HCT116 (cell line): ENCODE results near the gene HIVEP3. TPM values are rescaled to one million over a fixed set of nuclear protein-coding genes. Genes with fewer than 3 reads are reported as not detected.

Source experiments
- ATAC-seq: fragments of 200-7000 bp; cut with Tn5 transposase; 2 replicates; pipeline ENCODE4 v1.9.1; 2020; ENCODE audit warnings: mild to moderate bottlenecking, moderate library complexity
- BruUV-seq: library from RNA; stranded (reverse); fragments of 400-500 nt; replicated peaks from 2 replicates; lab custom pipeline; 2021; lab: Mats Ljungman, UMichigan
- CTCF ChIA-PET: fragments of 300-600 bp; sonication (Branson Sonifier 250); formaldehyde crosslinking; loops from one replicate; lab custom pipeline; 2021; ENCODE audit warnings: antibody characterized with exemption; lab: Charles Lee
- POLR2A ChIA-PET: fragments of 300-600, 350-600 bp; sonication (Branson Sonifier 250); formaldehyde crosslinking; loops from one replicate; lab custom pipeline; 2021; ENCODE audit warnings: antibody characterized with exemption; lab: Charles Lee
- RAD21 ChIA-PET, 2 experiments: fragments of 300-600 bp; sonication (Branson Sonifier 250); formaldehyde crosslinking; loops; one replicate each; lab custom pipeline; 2023; ENCODE audit warnings: low total read pairs in 2 of 2; ENCODE audit not compliant: uncharacterized antibody in 2 of 2, unreplicated experiment in 2 of 2, low non-redundant PET in 1 of 2; lab: Charles Lee
- DNase-seq: peaks from one replicate; pipeline ENCODE4 v3.0.0-alpha.2; 2010; ENCODE audit warnings: low read depth, low spot score
- H2AFZ ChIP-seq: fragments of 200-600 bp; shearing (Covaris generic), sonication (generic); 2 replicates; pipeline ENCODE4 v1.6.1; 2017; ENCODE audit warnings: low read depth, mixed run types, mixed read lengths, antibody characterized with exemption, low read length; ENCODE audit not compliant: poor library complexity, severe bottlenecking
- H3K27ac ChIP-seq: 2 replicates; pipeline ENCODE4 v1.5.1; 2012; ENCODE audit warnings: low read depth, low read length
- H3K27me3 ChIP-seq: fragments of 200-600 bp; sonication (generic); 2 replicates; pipeline ENCODE4 v1.6.1; 2016; ENCODE audit warnings: mixed run types, low read length, mixed read lengths; ENCODE audit not compliant: insufficient read depth
- H3K36me3 ChIP-seq, 2 experiments: fragments of 200-500 bp in 1 of 2; fragments of 200-600 bp in 1 of 2; sonication (Bioruptor generic) in 1 of 2; sonication (generic) in 1 of 2; 2 replicates each; pipeline versions ENCODE4 v1.5.1 to v1.6.1; 2014 to 2016; ENCODE audit warnings: low read length in 2 of 2, inconsistent platforms in 1 of 2, mixed read lengths in 1 of 2, mixed run types in 1 of 2; ENCODE audit not compliant: insufficient read depth in 2 of 2, control insufficient read depth in 1 of 2
- H3K4me1 ChIP-seq, 2 experiments: fragments of 200-600 bp in 1 of 2; sonication (generic) in 1 of 2; 2 replicates each; pipeline versions ENCODE4 v1.5.1 to v1.6.1; 2012 to 2017; ENCODE audit warnings: low read length in 2 of 2, inconsistent platforms in 1 of 2, mild to moderate bottlenecking in 1 of 2, mixed read lengths in 1 of 2, mixed run types in 1 of 2, moderate library complexity in 1 of 2; ENCODE audit not compliant: insufficient read depth in 2 of 2, control insufficient read depth in 1 of 2
- H3K4me2 ChIP-seq: fragments of 200-600 bp; sonication (generic); 2 replicates; pipeline ENCODE4 v1.6.1; 2017; ENCODE audit warnings: mixed run types, low read length, mixed read lengths
- H3K4me3 ChIP-seq, 2 experiments: fragments of 200-600 bp in 1 of 2; sonication (generic) in 1 of 2; replicated peaks in 1 of 2; 2 replicates each; pipeline ENCODE4 v1.5.1; 2011 to 2016; ENCODE audit warnings: low read length in 2 of 2, control low read depth in 1 of 2, low read depth in 1 of 2, mild to moderate bottlenecking in 1 of 2, mixed read lengths in 1 of 2, mixed run types in 1 of 2
- H3K79me2 ChIP-seq: fragments of 200-600 bp; sonication (generic); 2 replicates; pipeline ENCODE4 v1.6.1; 2017; ENCODE audit warnings: mild to moderate bottlenecking, mixed run types, low read length, moderate library complexity, mixed read lengths; ENCODE audit not compliant: insufficient read depth
- H3K9ac ChIP-seq: fragments of 200-600 bp; sonication (generic); 2 replicates; pipeline ENCODE4 v1.6.1; 2016; ENCODE audit warnings: low read length, mixed read lengths
- H3K9me2 ChIP-seq: fragments of 200-600 bp; sonication (generic), shearing (Covaris generic); 2 replicates; pipeline ENCODE4 v1.6.1; 2017; ENCODE audit warnings: mixed run types, mild to moderate bottlenecking, moderate library complexity; ENCODE audit not compliant: insufficient read depth
- H3K9me3 ChIP-seq, 2 experiments: fragments of 200-500 bp in 1 of 2; fragments of 200-600 bp in 1 of 2; sonication (Bioruptor generic) in 1 of 2; sonication (generic) in 1 of 2; 2 replicates each; pipeline ENCODE4 v1.6.1; 2014 to 2017; ENCODE audit warnings: low read length in 2 of 2, mixed read lengths in 2 of 2, inconsistent platforms in 1 of 2, low read depth in 1 of 2, mild to moderate bottlenecking in 1 of 2, mixed run types in 1 of 2, moderate library complexity in 1 of 2; ENCODE audit not compliant: control insufficient read depth in 1 of 2, insufficient read depth in 1 of 2
- H4K20me1 ChIP-seq: fragments of 200-600 bp; sonication (generic), shearing (Covaris generic); 2 replicates; pipeline ENCODE4 v1.6.1; 2017; ENCODE audit warnings: mixed run types, mild to moderate bottlenecking, moderate library complexity; ENCODE audit not compliant: insufficient read depth
- ATF3 ChIP-seq: IDR thresholded peaks from 2 replicates; pipeline ENCODE4 v1.6.1; 2012
- CBX3 ChIP-seq: IDR thresholded peaks from 2 replicates; pipeline ENCODE4 v1.6.1; 2012; ENCODE audit warnings: low read depth
- CEBPB ChIP-seq: IDR thresholded peaks from 2 replicates; pipeline ENCODE4 v1.6.1; 2012; ENCODE audit warnings: low read depth
- EGR1 ChIP-seq: IDR thresholded peaks from 2 replicates; pipeline ENCODE4 v1.6.1; 2012; ENCODE audit warnings: low read depth
- EZH2 ChIP-seq: fragments of 200-600 bp; sonication (generic); IDR thresholded peaks from 2 replicates; pipeline ENCODE4 v1.6.1; 2017; ENCODE audit warnings: antibody characterized with exemption, mixed run types
- EZH2phosphoT487 ChIP-seq: fragments of 200-600 bp; IDR thresholded peaks from 2 replicates; pipeline ENCODE4 v1.6.1; 2018; ENCODE audit warnings: antibody characterized with exemption, borderline replicate concordance
- FOSL1 ChIP-seq: IDR thresholded peaks from 2 replicates; pipeline ENCODE4 v1.6.1; 2012; ENCODE audit warnings: low read depth
- TCF7L2 ChIP-seq: IDR thresholded peaks from 2 replicates; pipeline ENCODE4 v1.7.0; 2011; ENCODE audit warnings: borderline replicate concordance, inconsistent platforms; ENCODE audit not compliant: insufficient read depth, insufficient read length; ENCODE audit errors: extremely low read depth
- ZBTB33 ChIP-seq: IDR thresholded peaks from 2 replicates; pipeline ENCODE4 v1.6.1; 2011; ENCODE audit warnings: mild to moderate bottlenecking, low read length, moderate library complexity; ENCODE audit not compliant: insufficient replicate concordance; ENCODE audit errors: extremely low read depth
- ZFX ChIP-seq: fragments of 450-650 bp; IDR thresholded peaks from 2 replicates; pipeline ENCODE4 v1.6.1; 2017
- ZNF274 ChIP-seq: fragments of 200-500 bp; sonication (Bioruptor generic); IDR thresholded peaks from 2 replicates; pipeline ENCODE4 v1.6.1; 2014; ENCODE audit warnings: mild to moderate bottlenecking, low read depth, low read length, inconsistent platforms
- intact Hi-C: fragments of 100-400 bp; cut with micrococcal nuclease; formaldehyde crosslinking; loops from 2 replicates; pipeline ENCODE4 v1.10.0; 2022
- total RNA-seq: library from RNA; stranded (reverse); gene quantifications from one replicate; pipeline ENCODE4 v1.2.1, GENCODE V29; 2021; ENCODE audit not compliant: unreplicated experiment

The HIVEP3 gene
- total RNA-seq, 1 experiment from 2014 or later: 7.1 TPM

GRCh38 chr1:41649396-41650027 is 269.2 kb downstream of the HIVEP3 start (continued):
- TF ChIP-seq ZBTB33 (no peak), CBX3 (no peak), ATF3 (no peak), EZH2 (no peak), EGR1 (no peak), EZH2phosphoT487 (no peak), FOSL1 (no peak), TCF7L2 (no peak), ZFX (no peak), ZNF274 (no peak), CEBPB (no peak)

GRCh38 chr1:41648844-41649243 is 269.9 kb downstream of the HIVEP3 start:
- no peak for TF ChIP-seq CEBPB
- TF ChIP-seq EGR1: no peak
- TF ChIP-seq EZH2phosphoT487: no peak
- Histone ChIP-seq H3K4me2 (no peak overlapping the region), H4K20me1 (no peaks in the 10 kb centered on the region), H2AFZ (no peak overlapping the region), H3K9ac (no peak overlapping the region), H3K4me3 (no peak overlapping the region), H3K9me3 (no peaks in the 10 kb centered on the region), H3K27me3 (no peaks in the 10 kb centered on the region), H3K4me1 (peaks cover 13 to 14% of the 10 kb centered on the region in 2 experiments; a peak in 3 of 4 replicates), H3K36me3 (no peaks in the 10 kb centered on the region), H3K9me2 (no peaks in the 10 kb centered on the region), H3K27ac (no peak overlapping the region), H3K79me2 (no peaks in the 10 kb centered on the region)
- intact Hi-C loops: no loop called here
- CTCF ChIA-PET: no interaction called here
- BruUV-seq: no TSS peak
- POLR2A ChIA-PET: no interaction called here
- DNase-seq (no peak), ATAC-seq (no peak)
- RAD21 ChIA-PET: no interaction called here
